ENCODE results near the gene CDC34.

- TF ChIP-seq POLR2AphosphoS5 (IDR thresholded peaks at IDR 0.05; ENCODE audit: low read depth, low read length) (no peak), TAF1 (IDR thresholded peaks at IDR 0.05; ENCODE audit: borderline replicate concordance, low read depth, low read length) (no peak)
Observed at GRCh38 chr19:543910-544608, 12.5 kb downstream of the CDC34 start, which contains the start of gene GZMM.

All from GM12892 (cell line).